Vagina (tissue), 2 donors: Measurements from ENCODE around the gene DOCK2. TPM values are rescaled to one million over a fixed set of nuclear protein-coding genes. Genes with fewer than 3 reads are reported as not detected.

Experiments
- DNase-seq, 2 donors: peaks; one replicate each; pipeline ENCODE4 v3.0.0-alpha.2; 2017; ENCODE audit errors: extremely low spot score in 2 of 2
- H3K27ac ChIP-seq: fragments of 200-600 bp; sonication (generic); one replicate; pipeline ENCODE4 v1.5.1; 2019
- H3K27me3 ChIP-seq: fragments of 200-600 bp; sonication (generic); one replicate; pipeline ENCODE4 v1.5.1; 2019
- H3K36me3 ChIP-seq, 2 donors: fragments of 200-600 bp; sonication (generic); one replicate each; pipeline ENCODE4 v1.5.1; 2017 to 2019
- H3K4me1 ChIP-seq: fragments of 200-600 bp; sonication (generic); one replicate; pipeline ENCODE4 v1.5.1; 2019
- H3K4me3 ChIP-seq, 2 donors: fragments of 200-600 bp; sonication (generic); 1 replicate in 1 of 2; 2 replicates in 1 of 2; pipeline ENCODE4 v1.5.1; 2016 to 2019
- H3K9me3 ChIP-seq: fragments of 200-600 bp; sonication (generic); one replicate; pipeline ENCODE4 v1.5.1; 2019
- POLR2A ChIP-seq, 2 donors: fragments of 450-650 bp; IDR thresholded peaks; one replicate each; pipeline ENCODE4 v1.6.1; 2017; ENCODE audit warnings: antibody characterized with exemption in 2 of 2, mild to moderate bottlenecking in 2 of 2, moderate library complexity in 2 of 2
- POLR2AphosphoS5 ChIP-seq, 2 donors: sonication (generic); formaldehyde crosslinking; IDR thresholded peaks; one replicate each; pipeline ENCODE4 v1.9.0; 2017; ENCODE audit warnings: antibody characterized with exemption in 2 of 2, mild to moderate bottlenecking in 2 of 2, low read depth in 1 of 2; ENCODE audit not compliant: insufficient read depth in 1 of 2
- intact Hi-C: fragments of 100-400 bp; cut with DNase I; formaldehyde crosslinking; loops from one replicate; pipeline ENCODE4 v1.15.1; 2023
- total RNA-seq: library from RNA; depleted of rRNA; stranded (reverse); fragments of >200 nt; gene quantifications from one replicate; pipeline ENCODE4 v1.2.3, GENCODE V29; 2016
- TF ChIP-seq, protein P1 (sequence below), 3 experiments: fragments of 450-650 bp in 2 of 3; fragments of 200-600 bp in 1 of 3; sonication (generic) in 1 of 3; IDR thresholded peaks; one replicate each; pipeline ENCODE4 v1.5.1; 2017 to 2019; ENCODE audit warnings: antibody characterized with exemption in 3 of 3, mild to moderate bottlenecking in 2 of 3, moderate library complexity in 2 of 3

Gene DOCK2
- total RNA-seq, 1 donor from 2014 or later: 18.2 TPM

DNA sequence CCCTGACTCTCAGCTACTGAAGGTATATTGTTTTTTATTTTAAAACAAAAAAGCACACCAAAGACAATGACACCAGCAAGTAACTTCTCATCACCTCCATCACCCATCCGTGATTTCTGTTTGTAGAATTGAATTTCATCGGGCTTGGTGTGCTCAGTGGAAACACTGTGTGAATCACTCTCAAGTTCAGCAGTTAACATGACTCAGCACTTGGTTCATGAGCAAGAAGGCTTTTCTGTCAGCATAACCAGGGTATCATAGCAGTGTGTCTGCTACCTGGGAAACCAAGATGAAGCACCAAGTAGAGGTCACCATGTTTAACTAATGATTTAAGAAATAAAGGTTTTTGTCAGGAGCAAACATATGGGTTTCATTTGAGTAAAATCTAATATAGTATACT lies 219.5 kb downstream of the DOCK2 start:
- Histone ChIP-seq H3K4me1 (no peaks in the 10 kb centered on the region), H3K27ac (no peak overlapping the region), H3K36me3 (no peaks in the 10 kb centered on the region), H3K4me3 (no peak overlapping the region), H3K9me3 (no peaks in the 10 kb centered on the region), H3K27me3 (no peaks in the 10 kb centered on the region)
- no peak for DNase-seq
- TF ChIP-seq POLR2AphosphoS5 (IDR thresholded peaks at IDR 0.05; ENCODE audit: insufficient read depth in 1 of 2, low read depth in 1 of 2) (no peak), POLR2A (IDR thresholded peaks at IDR 0.05) (no peak)
- TF ChIP-seq, protein P1, sequence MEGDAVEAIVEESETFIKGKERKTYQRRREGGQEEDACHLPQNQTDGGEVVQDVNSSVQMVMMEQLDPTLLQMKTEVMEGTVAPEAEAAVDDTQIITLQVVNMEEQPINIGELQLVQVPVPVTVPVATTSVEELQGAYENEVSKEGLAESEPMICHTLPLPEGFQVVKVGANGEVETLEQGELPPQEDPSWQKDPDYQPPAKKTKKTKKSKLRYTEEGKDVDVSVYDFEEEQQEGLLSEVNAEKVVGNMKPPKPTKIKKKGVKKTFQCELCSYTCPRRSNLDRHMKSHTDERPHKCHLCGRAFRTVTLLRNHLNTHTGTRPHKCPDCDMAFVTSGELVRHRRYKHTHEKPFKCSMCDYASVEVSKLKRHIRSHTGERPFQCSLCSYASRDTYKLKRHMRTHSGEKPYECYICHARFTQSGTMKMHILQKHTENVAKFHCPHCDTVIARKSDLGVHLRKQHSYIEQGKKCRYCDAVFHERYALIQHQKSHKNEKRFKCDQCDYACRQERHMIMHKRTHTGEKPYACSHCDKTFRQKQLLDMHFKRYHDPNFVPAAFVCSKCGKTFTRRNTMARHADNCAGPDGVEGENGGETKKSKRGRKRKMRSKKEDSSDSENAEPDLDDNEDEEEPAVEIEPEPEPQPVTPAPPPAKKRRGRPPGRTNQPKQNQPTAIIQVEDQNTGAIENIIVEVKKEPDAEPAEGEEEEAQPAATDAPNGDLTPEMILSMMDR (IDR thresholded peaks at IDR 0.05): no peak
- intact Hi-C loops: no loop called here

DNA sequence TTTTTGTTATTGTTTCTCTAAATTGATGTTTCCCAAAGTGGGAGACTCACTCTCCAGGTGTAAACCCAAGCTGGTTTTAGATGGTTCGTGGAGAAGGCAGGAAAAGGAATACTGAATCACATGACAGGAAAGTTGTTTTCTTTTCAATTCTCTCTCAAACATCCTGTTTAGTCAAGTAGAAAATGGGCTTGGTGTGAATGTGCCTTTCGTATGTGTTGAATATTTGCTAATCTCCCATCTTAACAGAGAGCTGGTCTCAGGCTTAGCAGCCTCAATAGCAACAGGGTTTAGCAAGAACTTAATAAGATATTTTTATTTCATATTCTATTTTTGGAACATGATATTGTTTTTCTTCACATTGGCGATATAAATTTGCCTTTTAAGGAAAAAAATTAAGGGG lies 223.5 kb downstream of the DOCK2 start:
- Histone ChIP-seq H3K27me3 (no peaks in the 10 kb centered on the region), H3K4me1 (no peaks in the 10 kb centered on the region), H3K36me3 (no peaks in the 10 kb centered on the region), H3K9me3 (no peaks in the 10 kb centered on the region), H3K27ac (no peak overlapping the region), H3K4me3 (no peak overlapping the region)
- TF ChIP-seq POLR2AphosphoS5 (IDR thresholded peaks at IDR 0.05; ENCODE audit: insufficient read depth in 1 of 2, low read depth in 1 of 2): no peak
- TF ChIP-seq POLR2A (IDR thresholded peaks at IDR 0.05): no peak
- TF ChIP-seq, protein P1 (IDR thresholded peaks at IDR 0.05): no peak
- intact Hi-C loops: no loop called here
- DNase-seq: no peak

DNA sequence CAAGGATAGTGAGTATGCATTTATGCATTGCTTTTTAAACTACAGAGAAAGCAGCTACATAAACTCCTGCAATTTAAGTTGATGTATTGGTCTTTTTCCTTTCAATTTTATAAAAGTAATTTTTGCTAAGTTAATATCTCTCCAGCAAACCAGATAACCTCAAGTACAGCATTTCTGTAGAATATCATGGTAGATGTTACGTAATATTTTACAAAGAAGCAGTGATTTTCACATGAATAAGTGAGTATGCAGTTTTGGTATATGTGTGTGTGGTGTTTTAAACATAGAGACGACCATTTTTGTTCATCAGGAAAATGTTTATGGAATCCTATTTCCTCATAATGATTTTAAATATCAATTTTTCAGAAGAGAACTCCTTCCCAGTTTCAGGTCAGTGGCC lies 224.4 kb downstream of the DOCK2 start:
- no peaks in the 10 kb centered on the region for H3K4me1 ChIP-seq
- no peak overlapping the region for H3K27ac ChIP-seq
- no peaks in the 10 kb centered on the region for H3K27me3 ChIP-seq
- no peaks in the 10 kb centered on the region for H3K9me3 ChIP-seq
- H3K4me3 ChIP-seq: no peak overlapping the region
- intact Hi-C loops: no loop called here
- no peak for DNase-seq
- TF ChIP-seq POLR2A (IDR thresholded peaks at IDR 0.05): no peak
- no peak for TF ChIP-seq POLR2AphosphoS5 (IDR thresholded peaks at IDR 0.05; ENCODE audit: insufficient read depth in 1 of 2, low read depth in 1 of 2)
- TF ChIP-seq, protein P1 (IDR thresholded peaks at IDR 0.05): no peak
- no peaks in the 10 kb centered on the region for H3K36me3 ChIP-seq

DNA sequence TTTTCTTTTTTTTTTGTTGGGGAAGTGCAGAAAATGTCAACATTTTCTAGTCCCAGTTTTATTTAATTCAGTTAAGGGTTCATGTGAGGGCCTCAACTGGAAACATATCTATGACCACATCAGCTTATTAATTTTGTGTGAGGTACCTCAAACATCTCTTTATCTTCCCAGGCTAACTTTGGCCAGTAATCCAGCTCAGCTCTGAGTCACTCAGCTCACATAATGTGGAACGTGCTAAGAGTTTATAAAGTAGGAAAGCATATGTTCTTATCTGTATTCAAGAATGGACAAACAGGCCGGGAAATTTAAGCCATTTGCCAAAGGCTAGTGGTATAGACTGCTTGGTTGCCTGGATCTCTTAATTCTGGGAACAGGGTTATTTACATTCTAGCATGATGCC lies 224.9 kb downstream of the DOCK2 start:
- TF ChIP-seq POLR2AphosphoS5 (IDR thresholded peaks at IDR 0.05; ENCODE audit: insufficient read depth in 1 of 2, low read depth in 1 of 2) (no peak), POLR2A (IDR thresholded peaks at IDR 0.05) (no peak)
- TF ChIP-seq, protein P1 (IDR thresholded peaks at IDR 0.05): no peak
- Histone ChIP-seq H3K9me3 (no peaks in the 10 kb centered on the region), H3K36me3 (no peaks in the 10 kb centered on the region), H3K4me1 (no peaks in the 10 kb centered on the region), H3K27ac (no peak overlapping the region), H3K4me3 (no peak overlapping the region), H3K27me3 (no peaks in the 10 kb centered on the region)
- intact Hi-C loops: no loop called here
- no peak for DNase-seq

DNA sequence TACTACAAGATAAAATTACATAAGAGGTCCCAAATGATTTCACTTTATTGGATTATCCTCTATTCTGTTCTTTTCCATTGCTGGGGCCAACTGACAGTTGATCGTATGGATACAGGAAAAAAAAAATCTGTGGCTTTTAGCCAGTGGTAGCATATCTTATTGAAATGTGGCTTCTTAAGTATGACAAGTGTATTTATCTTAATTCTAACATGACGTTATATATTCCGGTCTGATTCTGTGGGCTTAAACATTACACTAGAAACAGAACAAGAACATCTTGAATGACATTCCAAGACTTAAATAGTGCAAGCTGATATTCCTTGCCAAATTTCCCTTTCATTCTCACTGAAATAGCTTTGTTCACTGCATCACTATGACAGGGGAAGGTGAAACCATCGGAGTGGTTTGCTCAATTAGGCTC lies 225.3 kb downstream of the DOCK2 start:
- Histone ChIP-seq H3K4me3 (no peak overlapping the region), H3K4me1 (no peaks in the 10 kb centered on the region), H3K27me3 (no peaks in the 10 kb centered on the region), H3K27ac (no peak overlapping the region), H3K36me3 (no peaks in the 10 kb centered on the region), H3K9me3 (no peaks in the 10 kb centered on the region)
- no peak for DNase-seq
- TF ChIP-seq POLR2A (IDR thresholded peaks at IDR 0.05) (no peak), POLR2AphosphoS5 (IDR thresholded peaks at IDR 0.05; ENCODE audit: insufficient read depth in 1 of 2, low read depth in 1 of 2) (no peak)
- TF ChIP-seq, protein P1 (IDR thresholded peaks at IDR 0.05): no peak
- intact Hi-C loops: no loop called here
